ENCODE data around the gene ASGR2.

GRCh38 chr17:7136266-7136877 lies 21.8 kb upstream of the ASGR2 start:
- TF ChIP-seq YY1 (IDR thresholded peaks at IDR 0.05; ENCODE audit: insufficient read depth, insufficient read length): no peak
- TF ChIP-seq ZNF274 (IDR thresholded peaks at IDR 0.05; ENCODE audit: low read depth, low read length): no peak

All from NT2/D1 (cell line).